ENCODE measurements around the gene ZNF844. TPM values are rescaled to one million over a fixed set of nuclear protein-coding genes. Genes with fewer than 3 reads are reported as not detected.

The ZNF844 gene
- total RNA-seq, 4 donors from 2014 or later, result 11.5 to 18.1 (median 12.3) TPM

GRCh38 chr19:12035220-12036172, 29.0 kb upstream of the ZNF844 start, which contains the start of gene ZNF433:
Gene ZNF433, minus strand, starts transcription at chr19:12035679. Its CDS starts 140 bp downstream, at chr19:12035539.
- peak within 1 kb of the TSS; percentile 88 for H3K27ac ChIP-seq
- H3K9me3 ChIP-seq, result no peaks in the 10 kb centered on the region
- H3K4me1 ChIP-seq, result peaks cover 16% of the 10 kb centered on the region
- H3K36me3 ChIP-seq, result no peaks in the 10 kb centered on the region
- H3K27me3 ChIP-seq, result no peaks in the 10 kb centered on the region
- under 1% methylated on average over 48 of the region's 68 CpGs for WGBS
- H3K4me3 ChIP-seq, result peak within 1 kb of the TSS; percentile 83
- peak; percentile 97 to 98 for DNase-seq (ENCODE audit: low spot score in 2 of 2)
- TF ChIP-seq POLR2AphosphoS5 (IDR thresholded peaks at IDR 0.05) (peak in 1 of 3 donors; percentile 47), EP300 (IDR thresholded peaks at IDR 0.05) (no peak)

GRCh38 chr19:12042893-12043292, 21.6 kb upstream of the ZNF844 start:
- Histone ChIP-seq H3K27ac (no peak overlapping the region), H3K4me3 (no peak overlapping the region), H3K4me1 (no peaks in the 10 kb centered on the region), H3K9me3 (peaks cover 14% of the 10 kb centered on the region), H3K27me3 (no peaks in the 10 kb centered on the region), H3K36me3 (no peaks in the 10 kb centered on the region)
- TF ChIP-seq CTCF (IDR thresholded peaks at IDR 0.05), result no peak
- DNase-seq (ENCODE audit: low spot score in 2 of 2), result no peak

- DNase-seq (ENCODE audit: low spot score in 2 of 2), result no peak
- peaks cover 14% of the 10 kb centered on the region for H3K9me3 ChIP-seq
- H3K36me3 ChIP-seq, result no peaks in the 10 kb centered on the region
- no peak overlapping the region for H3K4me3 ChIP-seq
- no peak overlapping the region for H3K27ac ChIP-seq
- H3K4me1 ChIP-seq, result no peaks in the 10 kb centered on the region
- H3K27me3 ChIP-seq, result no peaks in the 10 kb centered on the region
- WGBS, result 94% methylated on average over 5 of the region's 5 CpGs
- TF ChIP-seq CTCF (IDR thresholded peaks at IDR 0.05) (no peak), POLR2AphosphoS5 (IDR thresholded peaks at IDR 0.05) (no peak), POLR2A (IDR thresholded peaks at IDR 0.05) (no peak), EP300 (IDR thresholded peaks at IDR 0.05) (no peak)
Measured at GRCh38 chr19:12043752-12044422, 20.6 kb upstream of the ZNF844 start.

- TF ChIP-seq CTCF (IDR thresholded peaks at IDR 0.05) (no peak), POLR2A (IDR thresholded peaks at IDR 0.05) (no peak), POLR2AphosphoS5 (IDR thresholded peaks at IDR 0.05) (no peak), EP300 (IDR thresholded peaks at IDR 0.05) (no peak)
- Histone ChIP-seq H3K4me3 (no peak overlapping the region), H3K4me1 (peaks cover 10% of the 10 kb centered on the region), H3K36me3 (no peaks in the 10 kb centered on the region), H3K27ac (no peak overlapping the region), H3K9me3 (peaks cover 14% of the 10 kb centered on the region), H3K27me3 (no peaks in the 10 kb centered on the region)
- no peak for DNase-seq (ENCODE audit: low spot score in 2 of 2)
- WGBS, result 100% methylated on average over 2 of the region's 2 CpGs
Measured at GRCh38 chr19:12047868-12048267, 16.7 kb upstream of the ZNF844 start.

- Histone ChIP-seq H3K9me3 (no peaks in the 10 kb centered on the region), H3K27ac (no peak overlapping the region), H3K36me3 (no peaks in the 10 kb centered on the region), H3K4me1 (peaks cover 15% of the 10 kb centered on the region), H3K4me3 (peak overlapping the region; percentile 70), H3K27me3 (no peaks in the 10 kb centered on the region)
- TF ChIP-seq POLR2A (IDR thresholded peaks at IDR 0.05) (no peak), EP300 (IDR thresholded peaks at IDR 0.05) (no peak), CTCF (IDR thresholded peaks at IDR 0.05) (no peak), POLR2AphosphoS5 (IDR thresholded peaks at IDR 0.05) (no peak)
- under 1% methylated on average over 13 of the region's 14 CpGs for WGBS
- DNase-seq (ENCODE audit: low spot score in 2 of 2), result no peak
Measured at GRCh38 chr19:12052091-12052496, 12.4 kb upstream of the ZNF844 start.
